Anterior cingulate cortex (tissue), 58 donors: ENCODE data around the gene AGR3.
"Not testable (repeated sequence)": the region's sequence is repeated elsewhere in the genome, so short reads cannot be mapped to it uniquely, and the experiment has no call there.

Source experiments
- DNase-seq, 58 donors: peaks; one replicate each; lab custom pipeline; 2025; lab: John Stamatoyannopoulos, UW

The AGR3 gene

GRCh38 chr7:16891874-16892643 is 10.3 kb upstream of the AGR3 start:
- DNase-seq: no peak

- peak in 6 of 58 donors; percentile 0 to 9 (median 2) for DNase-seq
Observed at GRCh38 chr7:16891338-16891737, 9.6 kb upstream of the AGR3 start.

DNA sequence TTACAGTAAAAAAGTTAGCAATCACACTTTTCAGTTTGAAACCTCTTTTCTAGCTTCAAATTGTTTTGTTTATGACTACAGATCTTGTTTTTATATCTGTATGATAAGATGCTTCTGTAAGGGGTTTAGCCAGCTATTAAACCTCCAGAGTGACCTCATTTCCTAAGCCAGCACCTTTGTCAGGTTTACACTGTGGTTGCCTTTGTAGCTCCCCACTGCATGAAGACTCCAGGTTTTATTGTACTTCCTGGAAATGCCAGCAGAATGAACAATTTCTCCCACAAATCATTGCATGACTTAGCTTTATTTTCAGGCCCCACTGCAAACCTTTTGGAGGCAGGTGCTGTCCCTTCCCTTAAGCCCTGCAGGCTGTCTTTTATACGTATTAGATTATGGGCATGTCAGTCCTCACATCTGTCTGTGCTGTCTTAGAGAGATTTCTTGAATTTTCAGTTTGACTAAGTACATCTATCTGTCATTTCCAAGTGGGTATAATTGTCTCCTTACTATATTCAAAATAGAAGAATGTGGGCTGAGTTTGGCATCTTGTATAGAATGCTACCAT is 8.2 kb upstream of the AGR3 start:
- DNase-seq: no peak

- no peak for DNase-seq
Observed at GRCh38 chr7:16889305-16889704, 7.5 kb upstream of the AGR3 start.

DNA sequence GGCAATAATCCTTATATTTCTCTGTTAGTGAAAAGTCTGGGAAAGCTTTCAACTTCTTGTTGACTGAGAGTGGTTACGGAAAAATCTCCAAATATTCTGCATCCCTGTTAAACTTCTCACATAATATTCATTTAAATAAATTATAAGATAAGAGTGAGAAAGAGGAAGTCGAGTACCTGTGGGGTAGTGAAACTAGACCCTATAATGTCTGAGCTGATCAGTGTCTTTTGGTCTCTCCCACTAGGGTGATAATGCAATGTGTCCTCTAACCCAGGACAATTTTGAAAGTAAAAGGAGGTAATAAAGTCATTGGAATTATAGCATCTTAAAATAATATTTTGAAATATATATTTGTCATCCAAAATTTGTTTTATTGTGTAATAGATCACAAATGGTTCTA is 2.1 kb upstream of the AGR3 start:
- DNase-seq: no peak

GRCh38 chr7:16880554-16880953 is 1.2 kb downstream of the AGR3 start:
- DNase-seq: no peak

GRCh38 chr7:16879181-16879580 is 2.6 kb downstream of the AGR3 start:
- DNase-seq: no peak

- no peak for DNase-seq
Observed at GRCh38 chr7:16875861-16876260, 5.9 kb downstream of the AGR3 start.

DNA sequence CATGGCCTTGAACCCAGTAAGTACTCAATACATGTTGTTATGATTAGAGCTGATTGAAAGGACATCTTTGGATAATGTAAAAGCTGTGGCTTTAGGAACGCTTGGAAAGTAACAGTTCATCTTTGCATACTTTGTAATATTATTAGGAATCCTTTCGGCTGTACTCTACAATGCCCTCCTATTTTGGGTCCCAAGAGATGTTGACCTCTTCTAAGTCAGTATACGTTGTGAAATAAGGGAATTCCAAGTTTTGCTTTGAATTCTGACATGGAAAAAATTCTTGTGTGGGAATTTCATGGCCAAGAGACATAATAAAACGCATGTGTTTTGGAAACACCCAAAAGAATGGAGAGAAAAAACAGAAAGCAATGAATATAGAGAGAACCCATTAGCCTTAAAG is 7.7 kb downstream of the AGR3 start:
- DNase-seq: no peak

DNA sequence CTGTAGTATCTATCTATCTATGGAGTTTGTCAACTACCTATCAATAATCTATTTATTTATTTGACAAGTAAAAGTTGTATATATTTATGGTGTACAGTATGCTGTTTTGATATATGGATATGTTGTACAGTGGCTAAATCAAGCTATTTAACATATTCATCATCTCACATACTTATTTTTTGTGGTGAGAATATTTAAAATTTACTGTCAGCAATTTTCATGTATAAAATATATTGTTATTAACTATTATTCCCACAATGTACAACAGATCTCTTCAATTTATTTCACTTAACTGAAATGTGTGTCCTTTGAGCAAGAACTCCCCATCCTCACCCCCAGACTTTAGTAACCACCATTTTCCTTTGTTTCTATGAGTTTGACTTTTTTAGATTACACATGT is 14.5 kb downstream of the AGR3 start:
- no peak for DNase-seq

- DNase-seq: not testable (repeated sequence)
Observed at GRCh38 chr7:16853189-16853588, 28.6 kb downstream of the AGR3 start.

- DNase-seq: peak in 7 of 58 donors; percentile 1 to 25 (median 7)
Observed at GRCh38 chr7:16851829-16852228, 30.0 kb downstream of the AGR3 start.

DNA sequence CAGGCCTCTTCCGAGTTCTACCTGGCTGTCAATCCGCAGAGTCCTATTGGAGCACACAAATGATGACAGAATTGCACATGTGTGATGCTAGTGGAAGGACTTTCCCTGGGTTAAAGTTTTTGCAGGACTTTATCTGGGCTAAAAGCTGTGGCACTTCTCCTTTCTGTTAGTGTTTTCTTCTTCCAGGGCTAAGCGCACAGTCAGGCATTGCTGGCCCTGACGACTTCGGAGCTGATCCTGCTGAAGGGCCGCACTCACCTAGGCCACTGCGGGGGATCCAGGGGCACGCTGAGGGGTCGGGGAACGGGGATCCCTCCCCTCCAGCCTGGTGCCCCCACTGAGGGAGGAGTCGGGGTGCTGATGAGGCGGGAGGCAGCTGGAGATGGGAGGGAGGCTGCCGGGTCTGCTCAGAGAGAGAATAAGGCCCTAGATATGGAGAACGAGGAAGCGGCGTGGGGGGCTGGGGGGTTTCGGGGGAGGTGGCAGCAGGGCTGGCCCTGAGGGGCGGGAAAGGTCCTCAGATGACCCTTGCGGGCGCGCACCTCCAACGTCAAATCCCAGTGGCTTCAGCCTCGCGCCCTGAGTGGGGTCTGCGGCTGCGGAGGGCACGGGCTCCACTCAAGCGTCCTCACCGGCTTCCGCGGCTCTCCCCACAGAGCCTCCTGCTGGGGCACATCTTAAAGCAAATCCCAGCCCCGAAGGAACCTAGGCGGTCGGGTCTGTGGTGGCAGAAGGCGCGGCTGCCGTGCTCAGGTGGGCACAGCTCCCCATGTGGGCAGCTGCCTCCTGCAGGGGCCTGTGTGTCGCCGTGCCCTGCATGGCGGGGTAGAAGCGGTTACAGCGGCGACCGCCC is 30.9 kb downstream of the AGR3 start:
- no peak for DNase-seq

- DNase-seq: no peak
Observed at GRCh38 chr7:16849296-16850148, 32.3 kb downstream of the AGR3 start.

- DNase-seq: no peak
Observed at GRCh38 chr7:16847381-16847860, 34.4 kb downstream of the AGR3 start.

DNA sequence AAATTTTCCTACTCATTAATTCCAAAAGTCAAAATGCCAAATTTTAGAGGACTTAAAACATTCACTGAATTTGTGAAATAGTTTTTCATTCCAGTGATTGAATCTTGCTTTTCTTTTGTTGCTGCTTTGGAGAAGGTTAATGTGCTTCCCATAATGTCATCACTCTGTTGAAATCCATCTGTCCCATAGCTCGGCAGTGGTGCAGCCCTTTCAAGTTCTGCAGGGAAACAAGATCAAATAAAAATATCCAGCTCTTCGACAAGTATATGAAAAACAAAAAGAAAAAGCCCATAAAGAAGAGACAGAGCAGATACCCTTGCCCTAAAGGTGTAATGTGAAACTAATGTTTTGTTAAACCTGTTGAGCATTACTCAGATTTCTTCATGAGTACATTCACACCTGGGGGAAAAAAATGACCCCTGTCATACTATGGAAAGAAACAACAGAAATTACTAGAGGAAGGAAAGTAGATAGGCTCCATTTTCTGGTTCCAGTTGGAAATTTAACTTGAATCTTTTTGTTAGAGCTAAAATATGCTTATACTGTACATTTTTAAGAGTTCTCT is 35.1 kb downstream of the AGR3 start:
- no peak for DNase-seq

DNA sequence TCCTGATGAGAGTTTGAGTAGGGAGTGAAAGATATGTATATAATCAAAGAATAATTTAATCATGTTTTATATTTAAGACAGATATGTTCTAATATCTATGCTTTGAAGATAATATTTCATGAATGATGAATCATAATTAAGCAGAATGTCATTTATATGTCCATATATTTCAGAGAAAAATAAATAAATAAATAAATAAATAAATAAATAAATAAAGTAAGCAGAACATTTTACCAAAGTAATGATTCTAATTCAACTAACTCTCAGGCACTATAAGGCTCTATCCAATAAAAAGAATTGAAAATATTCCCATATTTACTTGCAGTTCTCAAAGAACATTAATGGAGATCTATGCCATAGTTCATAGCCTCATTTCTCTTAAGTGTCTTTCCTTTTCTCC is 36.0 kb downstream of the AGR3 start:
- DNase-seq: no peak

DNA sequence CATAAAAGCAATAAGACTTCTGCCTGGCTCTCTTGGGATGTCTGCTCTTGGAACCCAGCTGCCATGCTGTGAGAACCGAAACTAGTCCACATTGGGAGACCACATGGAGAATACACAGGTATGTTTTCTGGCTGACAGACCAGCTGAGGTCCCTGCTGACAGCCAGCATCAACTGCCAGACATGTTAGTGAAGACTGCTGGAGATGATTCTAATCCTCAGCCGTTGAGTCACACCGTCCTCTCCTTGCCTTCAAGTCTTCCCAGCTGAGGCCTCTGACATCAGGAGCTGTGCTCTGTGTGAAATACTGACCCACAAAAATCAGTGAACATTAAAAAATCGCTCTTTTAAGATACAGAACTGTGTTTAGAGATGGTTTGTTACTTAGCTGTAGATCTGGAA is 40.1 kb downstream of the AGR3 start:
- no peak for DNase-seq

- no peak for DNase-seq
Observed at GRCh38 chr7:16840094-16840493, 41.7 kb downstream of the AGR3 start.

- no peak for DNase-seq
Observed at GRCh38 chr7:16839646-16840045, 42.1 kb downstream of the AGR3 start.
